ENCODE results near the gene PMVK.
"Not testable (repeated sequence)": the region's sequence is repeated elsewhere in the genome, so short reads cannot be mapped to it uniquely, and the experiment has no call there.

PMVK gene

GRCh38 chr1:154936555-154937084 lies at the start of gene PMVK:
Gene PMVK (minus strand): TSS chr1:154936719. CDS start chr1:154936685, 34 bp downstream.
- DNase-seq = peak; percentile 95

DNA sequence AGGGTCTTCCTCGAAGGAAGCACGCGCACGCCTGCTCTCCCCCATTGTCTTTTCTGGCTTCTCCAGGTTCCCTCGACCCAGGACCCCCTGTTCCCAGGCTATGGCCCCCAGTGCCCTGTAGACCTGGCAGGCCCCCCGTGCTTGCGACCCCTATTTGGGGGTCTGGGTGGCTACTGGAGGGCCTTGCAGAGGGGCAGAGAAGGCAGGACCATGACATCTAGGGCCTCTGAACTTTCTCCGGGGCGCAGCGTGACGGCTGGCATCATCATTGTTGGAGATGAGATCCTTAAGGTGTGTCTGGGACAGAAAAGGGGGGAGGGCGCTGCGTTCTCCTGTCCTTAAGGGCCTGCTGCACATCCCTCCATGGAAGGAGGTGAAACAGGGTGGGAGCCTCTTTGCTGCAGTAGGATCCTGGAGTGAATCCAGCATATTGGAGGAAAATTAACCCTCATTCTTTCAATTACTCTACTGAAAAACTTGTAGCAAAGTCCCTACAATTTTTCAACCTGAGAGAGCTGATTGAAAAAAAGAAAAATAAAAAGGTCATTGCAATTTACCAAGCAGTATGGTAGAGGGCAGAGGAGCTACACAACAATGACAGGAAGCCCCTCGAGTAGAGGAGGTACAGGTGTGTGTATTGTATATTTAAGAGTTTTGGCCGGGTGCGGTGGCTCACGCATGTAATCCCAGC lies 47.4 kb upstream of the PMVK start:
- DNase-seq = no peak

- peak; percentile 100 for DNase-seq
These were observed 46.6 kb upstream of the PMVK start, which contains the start of gene FLAD1 for GRCh38 chr1:154982897-154983648. Gene FLAD1 (plus strand): TSS chr1:154983344. CDS start chr1:154983695, 351 bp downstream.

DNA sequence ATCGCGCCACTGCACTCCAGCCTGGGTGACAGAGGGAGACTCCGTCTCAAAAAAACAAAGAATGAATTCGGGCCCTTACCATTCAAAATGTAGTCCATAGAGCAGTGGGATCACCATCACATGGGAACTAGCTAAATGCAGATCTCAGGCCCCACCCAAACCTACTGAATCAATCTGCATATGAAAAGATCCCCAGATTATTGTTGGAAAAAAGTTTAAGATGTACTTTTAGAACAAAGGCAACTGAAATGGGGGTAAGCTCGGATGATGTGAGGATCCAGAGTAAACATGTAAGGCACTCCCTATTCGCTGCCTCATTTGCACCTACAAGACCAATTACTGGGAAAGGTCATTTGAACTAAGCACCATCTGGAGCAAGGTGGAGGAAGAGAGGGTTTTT lies 45.8 kb upstream of the PMVK start:
- no peak for DNase-seq

GRCh38 chr1:154978360-154978759 lies 41.8 kb upstream of the PMVK start:
- no peak for DNase-seq

DNA sequence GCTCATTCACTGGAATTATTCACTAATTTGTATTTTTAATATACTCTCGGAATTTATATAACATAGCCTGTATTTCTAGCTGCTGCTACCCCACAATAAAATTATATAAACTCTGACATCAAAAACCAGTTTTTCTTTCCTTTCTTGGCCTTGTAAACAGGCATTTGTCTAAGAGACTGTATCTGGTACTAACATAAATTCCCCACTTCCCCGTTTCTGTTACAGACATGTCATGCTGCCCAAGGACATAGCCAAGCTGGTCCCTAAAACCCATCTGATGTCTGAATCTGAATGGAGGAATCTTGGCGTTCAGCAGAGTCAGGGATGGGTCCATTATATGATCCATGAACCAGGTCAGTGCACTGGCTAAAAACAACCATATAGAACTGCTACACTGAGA lies 41.2 kb upstream of the PMVK start:
- DNase-seq = not testable (repeated sequence)

DNA sequence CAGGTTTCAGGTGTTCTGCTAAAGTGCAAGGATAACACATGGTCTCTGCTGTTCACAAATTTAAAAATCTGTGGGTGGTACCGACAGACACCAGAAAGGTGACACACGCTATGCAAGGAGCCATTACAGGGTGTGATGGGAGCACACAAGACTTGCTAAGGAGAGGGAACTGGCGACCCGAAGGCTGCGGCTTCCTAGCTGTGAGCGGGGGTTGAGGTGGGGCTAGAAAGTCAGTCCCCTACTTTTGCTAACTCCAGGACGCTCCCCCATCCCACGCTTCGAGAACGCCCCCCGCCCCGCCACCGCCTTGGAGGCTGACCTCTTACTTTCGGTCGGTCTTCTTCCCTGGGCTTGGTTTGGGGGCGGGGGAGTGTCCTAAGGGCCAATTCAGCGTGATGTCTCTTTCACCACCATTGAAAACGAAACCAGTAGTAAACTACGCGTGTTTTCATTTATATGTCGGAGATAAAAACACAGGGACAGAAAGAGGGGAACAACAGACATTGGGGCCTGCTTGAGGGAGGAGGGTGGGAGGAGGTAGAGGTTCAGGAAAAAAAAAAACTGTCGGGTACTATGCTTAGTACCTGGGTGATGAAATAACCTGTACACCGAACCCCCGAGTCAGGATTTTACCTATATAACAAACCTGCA lies 39.0 kb upstream of the PMVK start:
- DNase-seq = peak; percentile 55

- DNase-seq = peak; percentile 97
These were observed 38.4 kb upstream of the PMVK start for GRCh38 chr1:154974808-154975408.

GRCh38 chr1:154974102-154974807 lies 37.7 kb upstream of the PMVK start, which contains the start of gene CKS1B:
Gene CKS1B (plus strand): TSS chr1:154974681. CDS start chr1:154974746, 65 bp downstream.
- DNase-seq = peak; percentile 100

GRCh38 chr1:154973344-154974101 lies 37.0 kb upstream of the PMVK start:
- DNase-seq = peak; percentile 97

- DNase-seq = peak; percentile 98
These were observed 36.2 kb upstream of the PMVK start for GRCh38 chr1:154972517-154973343.

- DNase-seq = peak; percentile 89
These were observed 35.6 kb upstream of the PMVK start for GRCh38 chr1:154972213-154972516.

DNA sequence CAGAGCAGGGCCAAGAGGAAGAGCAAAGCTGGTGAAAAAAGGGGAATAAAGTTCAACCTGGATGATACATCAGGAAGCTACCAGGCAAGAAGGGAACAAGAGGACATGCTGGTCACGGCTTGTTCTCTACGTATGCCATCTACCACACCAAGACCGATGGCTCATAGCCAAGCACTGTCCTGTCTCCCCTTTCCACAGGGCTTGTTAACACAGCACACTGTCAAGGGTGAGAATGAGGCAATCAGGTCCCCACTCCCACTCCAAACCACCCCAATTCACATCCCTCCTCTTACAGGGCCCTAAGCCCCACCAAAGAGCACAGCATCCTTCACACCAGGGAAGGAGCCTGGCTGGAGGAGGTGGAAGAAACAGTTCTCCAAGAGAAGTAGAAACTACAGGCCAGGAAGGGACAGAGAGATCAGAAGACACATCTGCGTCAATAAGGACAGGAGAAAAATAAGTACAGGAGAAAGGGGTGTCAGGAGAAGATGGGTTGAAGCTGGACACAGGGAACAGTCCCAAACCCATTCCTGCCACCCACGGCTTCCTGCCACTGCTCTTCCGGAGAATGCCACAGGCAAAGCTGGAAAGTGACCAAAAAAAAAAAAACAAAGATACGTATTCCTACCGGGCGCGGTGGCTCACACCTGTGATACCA lies 35.0 kb upstream of the PMVK start:
- DNase-seq = no peak

GRCh38 chr1:154970631-154971340 lies 34.3 kb upstream of the PMVK start, which contains the start of gene SHC1:
Gene SHC1 (minus strand): TSS chr1:154970747. CDS start chr1:154970526, 221 bp downstream.
- DNase-seq = peak; percentile 97

GRCh38 chr1:154969860-154970452 lies 33.4 kb upstream of the PMVK start:
- DNase-seq = no peak

DNA sequence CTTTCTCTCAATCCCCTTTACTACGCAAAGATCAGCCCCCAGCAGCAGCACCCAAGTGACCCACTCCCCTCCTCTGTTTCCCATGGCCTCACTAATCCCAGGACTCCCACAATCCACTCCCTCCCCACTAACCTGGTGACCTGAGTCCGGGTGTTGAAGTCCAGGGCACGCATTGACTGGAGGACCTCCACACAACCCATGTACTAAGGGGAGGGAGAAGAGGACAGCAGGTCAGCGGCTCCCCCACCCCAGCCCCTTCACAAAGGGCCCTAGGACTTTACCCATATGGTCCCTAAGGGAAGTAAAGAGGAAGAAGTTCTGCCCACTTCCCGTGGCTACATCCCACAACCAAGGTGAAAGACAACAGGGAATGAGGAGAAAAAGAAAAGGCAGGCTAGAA lies 32.7 kb upstream of the PMVK start:
- no peak for DNase-seq

GRCh38 chr1:154968731-154969130 lies 32.2 kb upstream of the PMVK start:
- no peak for DNase-seq

DNA sequence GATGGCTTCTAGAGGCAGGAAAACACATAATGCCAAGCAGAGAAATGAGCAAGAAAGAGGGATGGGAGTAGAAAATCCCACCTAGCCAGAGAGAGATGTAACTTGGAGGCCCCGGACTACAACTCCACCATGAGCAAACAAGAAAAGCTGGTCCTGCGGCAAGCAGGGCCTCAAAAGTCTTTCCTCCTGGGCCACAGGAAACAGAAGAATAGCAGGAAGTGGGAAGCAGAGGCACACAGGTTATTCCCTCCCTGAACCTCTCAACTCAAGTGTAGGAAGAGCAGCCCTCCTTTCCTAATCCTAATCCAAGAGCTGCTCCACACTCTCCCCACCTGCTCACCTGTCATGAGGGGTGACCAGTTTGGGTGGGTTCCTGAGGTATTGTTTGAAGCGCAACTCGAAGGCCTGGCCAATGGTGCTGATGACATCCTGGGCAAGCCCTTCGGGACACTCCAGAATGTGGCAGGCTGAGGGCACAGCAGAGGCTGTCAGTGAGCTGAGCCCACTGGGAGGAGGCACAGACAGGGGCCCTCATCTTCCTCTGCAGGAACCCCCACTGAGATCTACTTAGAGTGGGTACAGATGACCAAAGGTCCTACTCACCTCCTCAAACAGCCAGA lies 30.9 kb upstream of the PMVK start:
- no peak for DNase-seq
